HepG2 (cell line): ENCODE results near the gene NFATC3. TPM values are rescaled to one million over a fixed set of nuclear protein-coding genes. Genes with fewer than 3 reads are reported as not detected.

Experiments used
- ARID4A ChIP-seq: sonication (generic); formaldehyde crosslinking; IDR thresholded peaks from 2 replicates; pipeline ENCODE4 v1.5.0; 2020; ENCODE audit warnings: mild to moderate bottlenecking, missing genetic modification reagents, borderline replicate concordance
- HNRNPH1 ChIP-seq: fragments of 200-400 bp; formaldehyde crosslinking; optimal IDR thresholded peaks from 2 replicates; pipeline ENCODE3; 2017; ENCODE audit warnings: mild to moderate bottlenecking, low read depth, low read length
- ISL2 ChIP-seq: sonication (generic); formaldehyde crosslinking; IDR thresholded peaks from 2 replicates; pipeline ENCODE4 v1.5.0; 2020; ENCODE audit warnings: missing genetic modification reagents
- KAT2B ChIP-seq: fragments of 150-350 bp; IDR thresholded peaks from 2 replicates; pipeline ENCODE4 v1.6.1; 2014; ENCODE audit warnings: low read depth, low read length, borderline replicate concordance
- MTA3 ChIP-seq: sonication (generic); formaldehyde crosslinking; IDR thresholded peaks from 2 replicates; pipeline ENCODE4 v1.4.0; 2020; ENCODE audit warnings: missing genetic modification reagents
- NCOA2 ChIP-seq: sonication (generic); formaldehyde crosslinking; IDR thresholded peaks from 2 replicates; pipeline ENCODE4 v1.8.0; 2022; ENCODE audit warnings: inconsistent platforms
- NR2F1 ChIP-seq, 2 experiments: fragments of 450-650 bp in 1 of 2; formaldehyde crosslinking in 1 of 2; IDR thresholded peaks; 2 replicates each; pipeline versions ENCODE4 v1.5.0 to v1.6.1; 2016 to 2020; ENCODE audit warnings: mild to moderate bottlenecking in 1 of 2, missing compliant biosample characterization in 1 of 2, missing genetic modification reagents in 1 of 2, moderate library complexity in 1 of 2
- PCBP2 ChIP-seq: fragments of 200-400 bp; formaldehyde crosslinking; optimal IDR thresholded peaks from 2 replicates; pipeline ENCODE3; 2018; ENCODE audit warnings: low read length, low read depth; ENCODE audit not compliant: poor library complexity, severe bottlenecking
- POLR2A ChIP-seq, 2 experiments: IDR thresholded peaks; 2 replicates each; pipeline ENCODE4 v1.6.1; 2011; ENCODE audit warnings: low read depth in 2 of 2, low read length in 2 of 2, mild to moderate bottlenecking in 1 of 2, moderate library complexity in 1 of 2; ENCODE audit not compliant: insufficient read depth in 1 of 2
- SIX1 ChIP-seq: sonication (generic); formaldehyde crosslinking; IDR thresholded peaks from 2 replicates; pipeline ENCODE4 v1.4.0; 2020; ENCODE audit warnings: missing genetic modification reagents, borderline replicate concordance
- TBX3 ChIP-seq: fragments of 450-650 bp; IDR thresholded peaks from 2 replicates; pipeline ENCODE4 v1.6.1; 2017; ENCODE audit warnings: antibody characterized with exemption, mild to moderate bottlenecking, inconsistent platforms, borderline replicate concordance
- TCF7L2 ChIP-seq: IDR thresholded peaks from 2 replicates; pipeline ENCODE4 v1.6.1; 2011; ENCODE audit warnings: mild to moderate bottlenecking, low read depth, low read length, moderate library complexity
- ZBTB8A ChIP-seq: sonication (generic); formaldehyde crosslinking; IDR thresholded peaks from 2 replicates; pipeline ENCODE4 v1.4.0; 2020; ENCODE audit warnings: mild to moderate bottlenecking, low read depth, missing genetic modification reagents, borderline replicate concordance
- ZC3H13 ChIP-seq: sonication (generic); formaldehyde crosslinking; IDR thresholded peaks from 2 replicates; pipeline ENCODE4 v1.8.1; 2023; ENCODE audit warnings: mild to moderate bottlenecking, missing genetic modification reagents, moderate library complexity
- ZNF232 ChIP-seq: sonication (generic); formaldehyde crosslinking; IDR thresholded peaks from 2 replicates; pipeline ENCODE4 v1.4.0; 2020; ENCODE audit warnings: missing genetic modification reagents, borderline replicate concordance
- ZNF235 ChIP-seq: sonication (generic); formaldehyde crosslinking; IDR thresholded peaks from 2 replicates; pipeline ENCODE4 v1.8.1; 2023; ENCODE audit warnings: mild to moderate bottlenecking, missing genetic modification reagents, borderline replicate concordance
- ZNF546 ChIP-seq: sonication (generic); formaldehyde crosslinking; conservative IDR thresholded peaks from 2 replicates; pipeline ENCODE4 v1.8.1; 2023; ENCODE audit warnings: mild to moderate bottlenecking, missing genetic modification reagents
- ZNF556 ChIP-seq: sonication (generic); formaldehyde crosslinking; IDR thresholded peaks from 2 replicates; pipeline ENCODE4 v1.4.0; 2020; ENCODE audit warnings: mild to moderate bottlenecking, missing genetic modification reagents, borderline replicate concordance
- ZNF790 ChIP-seq: sonication (generic); formaldehyde crosslinking; IDR thresholded peaks from 2 replicates; pipeline ENCODE4 v1.8.0; 2022; ENCODE audit warnings: missing genetic modification reagents, mild to moderate bottlenecking, borderline replicate concordance
- polyA plus RNA-seq, 8 experiments: library from polyadenylated mRNA; depleted of rRNA in 3 of 8; stranded (reverse) in 7 of 8; unstranded in 1 of 8; fragments of >200 nt; fragmentation: Illumina TruSeq in 4 of 8; extraction: Trizol in 4 of 8; gene quantifications; 2 replicates each; pipeline versions ENCODE4 v1.2.1 to v1.2.3, GENCODE V29; 2011 to 2016; ENCODE audit warnings: low read depth in 4 of 8, missing spikeins in 1 of 8, mixed read lengths in 1 of 8; ENCODE audit not compliant: insufficient read depth in 1 of 8
- total RNA-seq, 5 experiments: library from RNA; depleted of rRNA; stranded (reverse); fragments of >200 nt; fragmentation: Illumina TruSeq; extraction: Trizol; gene quantifications; 2 replicates each; pipeline ENCODE4 v1.2.3, GENCODE V29; 2016; ENCODE audit warnings: low read depth in 1 of 5
- TF ChIP-seq, protein P1 (sequence below): sonication (generic); formaldehyde crosslinking; IDR thresholded peaks from 2 replicates; pipeline ENCODE4 v1.5.1; 2020; ENCODE audit warnings: missing genetic modification reagents, mild to moderate bottlenecking, borderline replicate concordance
- TF ChIP-seq, protein P2 (sequence below): sonication (generic); formaldehyde crosslinking; IDR thresholded peaks from 2 replicates; pipeline ENCODE4 v1.5.0; 2020; ENCODE audit warnings: missing genetic modification reagents, mild to moderate bottlenecking, borderline replicate concordance

The NFATC3 gene
- total and polyA plus RNA-seq, 2 of the 13 experiments (the other 11 are each of a cell fraction or from before 2014, with no cell fraction given): 52.6 to 62.7 TPM

GRCh38 chr16:68265078-68265920 is 180.1 kb downstream of the NFATC3 start (continued):
- TF ChIP-seq POLR2A (IDR thresholded peaks at IDR 0.05; ENCODE audit: insufficient read depth in 1 of 2, low read depth in 2 of 2, low read length in 2 of 2): peak; percentile 59 to 98; a peak in 3 of 4 replicates
- no peak for TF ChIP-seq KAT2B
- TF ChIP-seq, protein P1, sequence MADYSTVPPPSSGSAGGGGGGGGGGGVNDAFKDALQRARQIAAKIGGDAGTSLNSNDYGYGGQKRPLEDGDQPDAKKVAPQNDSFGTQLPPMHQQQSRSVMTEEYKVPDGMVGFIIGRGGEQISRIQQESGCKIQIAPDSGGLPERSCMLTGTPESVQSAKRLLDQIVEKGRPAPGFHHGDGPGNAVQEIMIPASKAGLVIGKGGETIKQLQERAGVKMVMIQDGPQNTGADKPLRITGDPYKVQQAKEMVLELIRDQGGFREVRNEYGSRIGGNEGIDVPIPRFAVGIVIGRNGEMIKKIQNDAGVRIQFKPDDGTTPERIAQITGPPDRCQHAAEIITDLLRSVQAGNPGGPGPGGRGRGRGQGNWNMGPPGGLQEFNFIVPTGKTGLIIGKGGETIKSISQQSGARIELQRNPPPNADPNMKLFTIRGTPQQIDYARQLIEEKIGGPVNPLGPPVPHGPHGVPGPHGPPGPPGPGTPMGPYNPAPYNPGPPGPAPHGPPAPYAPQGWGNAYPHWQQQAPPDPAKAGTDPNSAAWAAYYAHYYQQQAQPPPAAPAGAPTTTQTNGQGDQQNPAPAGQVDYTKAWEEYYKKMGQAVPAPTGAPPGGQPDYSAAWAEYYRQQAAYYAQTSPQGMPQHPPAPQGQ (CRISPR knock-in tag): peak; percentile 66; the same call in 1 of the 2 replicates
- peak; percentile 92 for TF ChIP-seq ISL2 (CRISPR knock-in tag)
- peak; percentile 92 for TF ChIP-seq NCOA2 (CRISPR knock-in tag)
- no peak for TF ChIP-seq PCBP2
- no peak; the same call in 1 of the 2 replicates for TF ChIP-seq ZNF556 (CRISPR knock-in tag)
- no peak for TF ChIP-seq MTA3 (CRISPR knock-in tag)
- peak; percentile 55; the same call in 1 of the 2 replicates for TF ChIP-seq ZC3H13 (CRISPR knock-in tag)
- TF ChIP-seq TCF7L2: peak; percentile 62; the same call in 1 of the 2 replicates
- TF ChIP-seq SIX1 (CRISPR knock-in tag): peak; percentile 84; the same call in 1 of the 2 replicates
- no peak for TF ChIP-seq ZNF546 (CRISPR knock-in tag)
- peak; percentile 62; the same call in 1 of the 2 replicates for TF ChIP-seq ZNF235 (CRISPR knock-in tag)
- no peak for TF ChIP-seq HNRNPH1
- TF ChIP-seq ZNF232 (CRISPR knock-in tag): no peak; the same call in 1 of the 2 replicates
- TF ChIP-seq ZBTB8A (CRISPR knock-in tag): no peak
- peak; percentile 80; the same call in 1 of the 2 replicates for TF ChIP-seq ARID4A (CRISPR knock-in tag)
- peak in 1 of 2 experiments; percentile 46; a peak in 1 of 4 replicates for TF ChIP-seq NR2F1 (CRISPR knock-in tag; IDR thresholded peaks at IDR 0.05)
- TF ChIP-seq, protein P2, sequence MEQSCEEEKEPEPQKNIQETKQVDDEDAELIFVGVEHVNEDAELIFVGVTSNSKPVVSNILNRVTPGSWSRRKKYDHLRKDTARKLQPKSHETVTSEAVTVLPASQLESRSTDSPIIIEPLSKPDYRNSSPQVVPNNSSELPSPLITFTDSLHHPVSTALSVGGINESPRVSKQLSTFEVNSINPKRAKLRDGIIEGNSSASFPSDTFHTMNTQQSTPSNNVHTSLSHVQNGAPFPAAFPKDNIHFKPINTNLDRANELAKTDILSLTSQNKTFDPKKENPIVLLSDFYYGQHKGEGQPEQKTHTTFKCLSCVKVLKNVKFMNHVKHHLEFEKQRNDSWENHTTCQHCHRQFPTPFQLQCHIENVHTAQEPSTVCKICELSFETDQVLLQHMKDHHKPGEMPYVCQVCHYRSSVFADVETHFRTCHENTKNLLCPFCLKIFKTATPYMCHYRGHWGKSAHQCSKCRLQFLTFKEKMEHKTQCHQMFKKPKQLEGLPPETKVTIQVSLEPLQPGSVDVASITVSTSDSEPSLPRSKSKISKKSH (CRISPR knock-in tag): no peak
- TF ChIP-seq ZNF790 (CRISPR knock-in tag): no peak; the same call in 1 of the 2 replicates
- TF ChIP-seq TBX3: peak; percentile 98
